SU-DHL-6 (cell line): ENCODE measurements around the gene RAI14.

Source experiments
- EZH2phosphoT487 ChIP-seq: fragments of 200-600 bp; sonication (generic), shearing (Covaris generic); conservative IDR thresholded peaks from 2 replicates; pipeline ENCODE4 v1.6.1; 2018; ENCODE audit warnings: mild to moderate bottlenecking, antibody characterized with exemption, low read length, moderate library complexity, mixed read lengths
- TF ChIP-seq, protein P1 (sequence below): fragments of 200-600 bp; sonication (generic); IDR thresholded peaks from one replicate; pipeline ENCODE4 v1.5.1; 2017; ENCODE audit warnings: antibody characterized with exemption, mild to moderate bottlenecking, low read length, moderate library complexity; ENCODE audit not compliant: insufficient read depth, poor library complexity, severe bottlenecking

DNA sequence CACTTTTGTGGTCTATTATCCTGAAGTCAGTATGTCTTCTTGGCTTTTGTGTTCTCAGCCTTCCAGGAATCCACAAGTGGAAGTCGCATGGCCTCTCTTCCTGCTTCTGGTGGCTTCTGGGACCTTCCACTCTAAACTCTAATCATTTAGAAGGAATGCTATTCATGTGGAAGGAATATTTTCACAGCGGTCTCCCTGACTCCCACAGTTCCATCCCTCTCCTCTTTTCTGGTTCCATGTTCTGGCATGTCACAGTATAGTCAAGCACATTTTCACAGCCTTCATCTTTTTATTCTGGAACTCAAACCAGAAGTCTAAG is 7.3 kb upstream of the RAI14 start:
- TF ChIP-seq EZH2phosphoT487, result no peak
- TF ChIP-seq, protein P1, sequence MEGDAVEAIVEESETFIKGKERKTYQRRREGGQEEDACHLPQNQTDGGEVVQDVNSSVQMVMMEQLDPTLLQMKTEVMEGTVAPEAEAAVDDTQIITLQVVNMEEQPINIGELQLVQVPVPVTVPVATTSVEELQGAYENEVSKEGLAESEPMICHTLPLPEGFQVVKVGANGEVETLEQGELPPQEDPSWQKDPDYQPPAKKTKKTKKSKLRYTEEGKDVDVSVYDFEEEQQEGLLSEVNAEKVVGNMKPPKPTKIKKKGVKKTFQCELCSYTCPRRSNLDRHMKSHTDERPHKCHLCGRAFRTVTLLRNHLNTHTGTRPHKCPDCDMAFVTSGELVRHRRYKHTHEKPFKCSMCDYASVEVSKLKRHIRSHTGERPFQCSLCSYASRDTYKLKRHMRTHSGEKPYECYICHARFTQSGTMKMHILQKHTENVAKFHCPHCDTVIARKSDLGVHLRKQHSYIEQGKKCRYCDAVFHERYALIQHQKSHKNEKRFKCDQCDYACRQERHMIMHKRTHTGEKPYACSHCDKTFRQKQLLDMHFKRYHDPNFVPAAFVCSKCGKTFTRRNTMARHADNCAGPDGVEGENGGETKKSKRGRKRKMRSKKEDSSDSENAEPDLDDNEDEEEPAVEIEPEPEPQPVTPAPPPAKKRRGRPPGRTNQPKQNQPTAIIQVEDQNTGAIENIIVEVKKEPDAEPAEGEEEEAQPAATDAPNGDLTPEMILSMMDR, result no peak
